ENCODE data around the gene PMPCA. TPM values are rescaled to one million over a fixed set of nuclear protein-coding genes. Genes with fewer than 3 reads are reported as not detected.

PMPCA gene
- total RNA-seq, 1 experiment from 2014 or later = 94.5 TPM

DNA sequence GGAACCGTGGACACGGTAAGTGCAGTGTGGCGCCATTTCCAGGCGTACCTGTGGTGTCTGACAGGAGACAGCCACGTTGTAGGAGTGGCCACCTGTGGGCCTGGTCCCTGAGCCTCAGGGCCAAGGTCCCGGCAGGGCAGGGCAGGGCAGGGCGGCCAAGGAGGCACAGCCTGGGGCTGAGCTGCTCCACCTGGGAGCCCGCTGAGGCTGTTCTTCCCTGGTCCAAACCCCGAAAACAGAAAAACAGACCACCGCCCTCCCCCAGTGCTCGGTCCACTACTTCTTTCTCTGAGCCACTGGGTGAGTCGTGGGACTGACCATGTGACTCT, 8.6 kb downstream of the PMPCA start:
- no peak for DNase-seq
- WGBS (ENCODE audit: extremely low coverage, insufficient read length, low lambda C conversion rate) = no CpG with 5 or more reads among the region's 12 CpGs
- Histone ChIP-seq H3K14ac (ENCODE audit: insufficient read depth, low read length) (no peak overlapping the region), H2AFZ (ENCODE audit: low read length) (no peak overlapping the region), H3K9me3 (ENCODE audit: control insufficient read depth, low read depth, low read length) (no peaks in the 10 kb centered on the region), H2BK5ac (ENCODE audit: insufficient read length, low read length) (no peak overlapping the region), H2BK12ac (ENCODE audit: insufficient read length, low read depth, low read length) (no peak overlapping the region), H3K79me1 (ENCODE audit: insufficient read depth, low read depth, low read length, poor library complexity, severe bottlenecking) (no peaks in the 10 kb centered on the region), H3K23me2 (ENCODE audit: insufficient read length, low read depth, low read length, poor library complexity, severe bottlenecking) (no peaks in the 10 kb centered on the region), H3K27me3 (ENCODE audit: insufficient read depth, low read length) (no peaks in the 10 kb centered on the region), H2BK20ac (ENCODE audit: low read depth, low read length, poor library complexity, severe bottlenecking) (no peak overlapping the region), H3T11ph (ENCODE audit: low read length) (no peak overlapping the region), H4K20me1 (ENCODE audit: control insufficient read depth, insufficient read depth, insufficient read length) (no peaks in the 10 kb centered on the region), H2AK5ac (ENCODE audit: insufficient read length, low read length) (no peak overlapping the region), H3K23ac (ENCODE audit: insufficient read length, low read depth, low read length) (no peak overlapping the region), H2BK15ac (ENCODE audit: low read depth, low read length) (no peak overlapping the region), H4K8ac (replicated peaks; ENCODE audit: insufficient read length, low read depth, low read length) (no peak overlapping the region), H3K27ac (ENCODE audit: insufficient read length, low read depth, low read length) (no peak overlapping the region), H3K4me1 (ENCODE audit: insufficient read depth, low read length) (no peaks in the 10 kb centered on the region), H3K79me2 (ENCODE audit: insufficient read depth, low read length) (no peaks in the 10 kb centered on the region), H4K5ac (ENCODE audit: insufficient read length, low read depth, low read length) (no peak overlapping the region), H3K4me2 (ENCODE audit: insufficient read depth, insufficient read length, low read length) (no peak overlapping the region), H3K56ac (ENCODE audit: insufficient read length, low read depth, low read length) (no peak overlapping the region), H4K91ac (ENCODE audit: insufficient read length, low read depth, low read length) (no peak overlapping the region), H2BK120ac (ENCODE audit: low read depth, low read length, poor library complexity, severe bottlenecking) (no peak overlapping the region), H3K4ac (ENCODE audit: low read depth, low read length) (no peak overlapping the region), H3K9ac (ENCODE audit: extremely low read depth, insufficient read length, low read length) (no peak overlapping the region), H3K18ac (ENCODE audit: insufficient read length, low read depth, low read length) (no peak overlapping the region)
- H3K4me1 Mint-ChIP-seq = no peaks in the 10 kb centered on the region
- no peak overlapping the region; a peak in 1 of 7 replicates for H3K27ac Mint-ChIP-seq
- no peak overlapping the region for H3K4me3 Mint-ChIP-seq
- TF ChIP-seq, protein P1, sequence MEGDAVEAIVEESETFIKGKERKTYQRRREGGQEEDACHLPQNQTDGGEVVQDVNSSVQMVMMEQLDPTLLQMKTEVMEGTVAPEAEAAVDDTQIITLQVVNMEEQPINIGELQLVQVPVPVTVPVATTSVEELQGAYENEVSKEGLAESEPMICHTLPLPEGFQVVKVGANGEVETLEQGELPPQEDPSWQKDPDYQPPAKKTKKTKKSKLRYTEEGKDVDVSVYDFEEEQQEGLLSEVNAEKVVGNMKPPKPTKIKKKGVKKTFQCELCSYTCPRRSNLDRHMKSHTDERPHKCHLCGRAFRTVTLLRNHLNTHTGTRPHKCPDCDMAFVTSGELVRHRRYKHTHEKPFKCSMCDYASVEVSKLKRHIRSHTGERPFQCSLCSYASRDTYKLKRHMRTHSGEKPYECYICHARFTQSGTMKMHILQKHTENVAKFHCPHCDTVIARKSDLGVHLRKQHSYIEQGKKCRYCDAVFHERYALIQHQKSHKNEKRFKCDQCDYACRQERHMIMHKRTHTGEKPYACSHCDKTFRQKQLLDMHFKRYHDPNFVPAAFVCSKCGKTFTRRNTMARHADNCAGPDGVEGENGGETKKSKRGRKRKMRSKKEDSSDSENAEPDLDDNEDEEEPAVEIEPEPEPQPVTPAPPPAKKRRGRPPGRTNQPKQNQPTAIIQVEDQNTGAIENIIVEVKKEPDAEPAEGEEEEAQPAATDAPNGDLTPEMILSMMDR (conservative IDR thresholded peaks at IDR 0.05) = no peak
- no peaks in the 10 kb centered on the region for H3K27me3 Mint-ChIP-seq (ENCODE audit: low read depth)
- peaks cover 35 to 87% (median 72%) of the 10 kb centered on the region in 3 experiments for H3K36me3 Mint-ChIP-seq (ENCODE audit: insufficient read depth in 1 of 3, low read depth in 3 of 3)
- no peaks in the 10 kb centered on the region for H3K9me3 Mint-ChIP-seq
